ENCODE measurements around the gene ELANE.

- no peak for TF ChIP-seq CTCF (IDR thresholded peaks at IDR 0.05; ENCODE audit: insufficient read depth, low read length)
- no peak; the same call in 1 of the 2 replicates for TF ChIP-seq POLR2AphosphoS5 (IDR thresholded peaks at IDR 0.05; ENCODE audit: low read depth)
- no peak for TF ChIP-seq REST (IDR thresholded peaks at IDR 0.05; ENCODE audit: insufficient replicate concordance, low read depth)
- TF ChIP-seq GABPA (IDR thresholded peaks at IDR 0.05; ENCODE audit: low read depth): no peak
- no peak for TF ChIP-seq SPI1 (IDR thresholded peaks at IDR 0.05; ENCODE audit: borderline replicate concordance, low read depth)
Observed at GRCh38 chr19:866769-867300, 14.7 kb downstream of the ELANE start.
